Neural progenitor cell (in vitro differentiated cells): ENCODE data around the gene AKAP14.

Experiments used
- CTCF ChIP-seq: fragments of 200-600 bp; sonication (generic); IDR thresholded peaks from 2 replicates; pipeline ENCODE4 v1.5.1; 2017; ENCODE audit warnings: antibody characterized with exemption, mild to moderate bottlenecking
- EZH2 ChIP-seq: fragments of 200-600 bp; sonication (generic); IDR thresholded peaks from 2 replicates; pipeline ENCODE4 v1.6.1; 2017; ENCODE audit warnings: antibody characterized with exemption, mild to moderate bottlenecking, moderate library complexity
- EZH2phosphoT487 ChIP-seq: fragments of 200-600 bp; sonication (generic); IDR thresholded peaks from 2 replicates; pipeline ENCODE4 v1.6.1; 2017; ENCODE audit warnings: antibody characterized with exemption

- no peak for TF ChIP-seq CTCF
- no peak for TF ChIP-seq EZH2phosphoT487
- TF ChIP-seq EZH2: no peak
Measured at GRCh38 chrX:119945481-119945880, 49.8 kb downstream of the AKAP14 start.
